Ovary (tissue), 9 donors: Measurements from ENCODE around the gene REV3L. TPM values are rescaled to one million over a fixed set of nuclear protein-coding genes. Genes with fewer than 3 reads are reported as not detected.

ENCODE experiments used
- DNase-seq, 5 donors: peaks; one replicate each; pipeline ENCODE4 v3.0.0-alpha.2; 2019 to 2020
- H3K27ac ChIP-seq, 2 donors: fragments of 200-600 bp; one replicate each; pipeline versions ENCODE4 v1.5.1 to v1.8.0; 2019 to 2022
- H3K27me3 ChIP-seq: fragments of 200-600 bp; one replicate; pipeline ENCODE4 v1.8.0; 2022
- H3K36me3 ChIP-seq: fragments of 200-600 bp; sonication (generic); one replicate; pipeline ENCODE4 v1.5.1; 2019
- H3K4me1 ChIP-seq: one replicate; pipeline ENCODE4 v1.8.1; 2013; ENCODE audit warnings: mild to moderate bottlenecking, moderate library complexity; ENCODE audit not compliant: insufficient read depth
- H3K4me3 ChIP-seq: fragments of 200-600 bp; sonication (generic); one replicate; pipeline ENCODE4 v1.5.1; 2017
- H3K9me3 ChIP-seq, 2 donors: fragments of 200-600 bp in 1 of 2; sonication (generic) in 1 of 2; one replicate each; pipeline versions ENCODE4 v1.5.1 to v1.8.1; 2013 to 2019; ENCODE audit warnings: mild to moderate bottlenecking in 1 of 2, moderate library complexity in 1 of 2
- CTCF ChIP-seq, 3 donors: fragments of 450-650 bp in 2 of 3; fragments of 200-600 bp in 1 of 3; IDR thresholded peaks; one replicate each; pipeline versions ENCODE4 v1.5.1 to v1.8.0; 2016 to 2022; ENCODE audit warnings: antibody characterized with exemption in 3 of 3, mild to moderate bottlenecking in 1 of 3
- EP300 ChIP-seq: sonication (generic); formaldehyde crosslinking; IDR thresholded peaks from one replicate; pipeline ENCODE4 v1.6.1; 2017; ENCODE audit warnings: antibody characterized with exemption
- POLR2A ChIP-seq: fragments of 450-650 bp; IDR thresholded peaks from one replicate; pipeline ENCODE4 v1.6.1; 2017; ENCODE audit warnings: antibody characterized with exemption, mild to moderate bottlenecking, moderate library complexity
- WGBS, 3 donors: extraction: QIAGEN DNeasy Blood & Tissue Kit in 1 of 3; methylation state at CpG; one replicate each; pipeline versions ENCODE4 v1.1.5 to v1.1.7; 2013 to 2017; 5-methylcytosine and 5-hydroxymethylcytosine counted together
- intact Hi-C, 4 donors: fragments of 100-400 bp; cut with DNase I; formaldehyde crosslinking; loops; one replicate each; pipeline versions ENCODE4 v1.11.0 to v1.15.1; 2022 to 2023
- polyA plus RNA-seq, 2 donors: library from polyadenylated mRNA; stranded (reverse); fragments of 200-250 nt in 1 of 2; fragments of 350-450 nt in 1 of 2; fragmentation: Illumina TruSeq in 1 of 2; extraction: RNeasy Lipid Tissue Mini Kit (QIAGEN cat#74804) in 1 of 2; gene quantifications; one replicate each; pipeline ENCODE4 v1.2.3, GENCODE V29; 2013 to 2014
- total RNA-seq, 7 donors: library from RNA; depleted of rRNA in 2 of 7; stranded (reverse); fragments of >200 nt in 2 of 7; fragmentation: NEBNext Ultra II Directional in 3 of 7; extraction: Animal tissue kit (Norgen Biotek cat#: 25700) in 3 of 7; gene quantifications; one replicate each; pipeline versions ENCODE4 v1.1.0 to v1.2.4, GENCODE V29; 2016 to 2023
- donor health status: DM: no; HTN: no; CAD: no; lungs with moderate emphysema.
- donor health status: DM: no; HTN: no; CAD: no.
- donor health status: Bipolar disorder and iron deficiency.
- donor health status: DM: yes; HTN: yes; CAD: no.
- donor health status: DM: no; HTN: no; CAD: no.
- donor health status: DM: yes; HTN: yes; CAD: no.

The REV3L gene
- total and polyA plus RNA-seq, 9 donors, result 8.5 to 55.2 (median 31.0) TPM

GRCh38 chr6:111274593-111275217 lies 208.3 kb downstream of the REV3L start:
- Histone ChIP-seq H3K9me3 (peaks cover 0 to 4% of the 10 kb centered on the region in 2 donors), H3K4me3 (no peak overlapping the region), H3K27ac (no peak overlapping the region), H3K4me1 (no peaks in the 10 kb centered on the region), H3K36me3 (no peaks in the 10 kb centered on the region), H3K27me3 (no peaks in the 10 kb centered on the region)
- WGBS, 3 donors, result 97 to 98% (median 98%) methylated on average over 3 of the region's 3 CpGs
- no peak for DNase-seq
- intact Hi-C loops, result no loop called here
- TF ChIP-seq EP300 (no peak), POLR2A (no peak), CTCF (IDR thresholded peaks at IDR 0.05) (no peak)

- intact Hi-C loops, result no loop called here
- no peak overlapping the region for H3K27ac ChIP-seq
- peaks cover 0 to 4% of the 10 kb centered on the region in 2 donors for H3K9me3 ChIP-seq
- DNase-seq, result no peak
- H3K4me1 ChIP-seq, result no peaks in the 10 kb centered on the region
- no peaks in the 10 kb centered on the region for H3K36me3 ChIP-seq
- no peaks in the 10 kb centered on the region for H3K27me3 ChIP-seq
- H3K4me3 ChIP-seq, result no peak overlapping the region
- 97 to 99% (median 97%) methylated on average over 4 of the region's 4 CpGs for WGBS, 3 donors
- TF ChIP-seq POLR2A, result no peak
- TF ChIP-seq EP300, result no peak
- TF ChIP-seq CTCF (IDR thresholded peaks at IDR 0.05), result no peak
Measured at GRCh38 chr6:111270121-111270520, 212.9 kb downstream of the REV3L start.

GRCh38 chr6:111269401-111269970 lies 213.5 kb downstream of the REV3L start:
- Histone ChIP-seq H3K4me1 (no peaks in the 10 kb centered on the region), H3K27ac (no peak overlapping the region), H3K4me3 (no peak overlapping the region), H3K9me3 (peaks cover 0 to 4% of the 10 kb centered on the region in 2 donors), H3K36me3 (no peaks in the 10 kb centered on the region), H3K27me3 (no peaks in the 10 kb centered on the region)
- 95 to 99% (median 97%) methylated on average over 1 of the region's 1 CpG for WGBS, 3 donors
- intact Hi-C loops, result no loop called here
- TF ChIP-seq POLR2A, result no peak
- no peak for TF ChIP-seq EP300
- TF ChIP-seq CTCF (IDR thresholded peaks at IDR 0.05), result no peak
- no peak for DNase-seq

GRCh38 chr6:111267764-111268333 lies 215.2 kb downstream of the REV3L start:
- no peaks in the 10 kb centered on the region for H3K9me3 ChIP-seq
- no peaks in the 10 kb centered on the region for H3K36me3 ChIP-seq
- TF ChIP-seq POLR2A (no peak), EP300 (no peak), CTCF (IDR thresholded peaks at IDR 0.05) (no peak)
- WGBS, 3 donors, result 94 to 97% (median 97%) methylated on average over 7 of the region's 7 CpGs
- H3K27ac ChIP-seq, result no peak overlapping the region
- no peak for DNase-seq
- no peaks in the 10 kb centered on the region for H3K4me1 ChIP-seq
- intact Hi-C loops, result no loop called here
- no peak overlapping the region for H3K4me3 ChIP-seq
- no peaks in the 10 kb centered on the region for H3K27me3 ChIP-seq
